PC-3 (cell line): ENCODE data around the gene RPS15.

ENCODE experiments used
- EZH2 ChIP-seq: fragments of 300-600 bp; sonication (generic); IDR thresholded peaks from one replicate; pipeline ENCODE4 v1.6.1; 2017; ENCODE audit warnings: antibody characterized with exemption, mild to moderate bottlenecking, low read length; ENCODE audit not compliant: unreplicated experiment
- EZH2phosphoT487 ChIP-seq: fragments of 300-600 bp; sonication (generic); IDR thresholded peaks from 2 replicates; pipeline ENCODE4 v1.6.1; 2018; ENCODE audit warnings: mild to moderate bottlenecking, antibody characterized with exemption, low read length, borderline replicate concordance
- TF ChIP-seq, protein P1 (sequence below): fragments of 300-600 bp; sonication (generic); conservative IDR thresholded peaks from 2 replicates; pipeline ENCODE4 v1.5.1; 2017; ENCODE audit warnings: antibody characterized with exemption, low read depth, mild to moderate bottlenecking, low read length

DNA sequence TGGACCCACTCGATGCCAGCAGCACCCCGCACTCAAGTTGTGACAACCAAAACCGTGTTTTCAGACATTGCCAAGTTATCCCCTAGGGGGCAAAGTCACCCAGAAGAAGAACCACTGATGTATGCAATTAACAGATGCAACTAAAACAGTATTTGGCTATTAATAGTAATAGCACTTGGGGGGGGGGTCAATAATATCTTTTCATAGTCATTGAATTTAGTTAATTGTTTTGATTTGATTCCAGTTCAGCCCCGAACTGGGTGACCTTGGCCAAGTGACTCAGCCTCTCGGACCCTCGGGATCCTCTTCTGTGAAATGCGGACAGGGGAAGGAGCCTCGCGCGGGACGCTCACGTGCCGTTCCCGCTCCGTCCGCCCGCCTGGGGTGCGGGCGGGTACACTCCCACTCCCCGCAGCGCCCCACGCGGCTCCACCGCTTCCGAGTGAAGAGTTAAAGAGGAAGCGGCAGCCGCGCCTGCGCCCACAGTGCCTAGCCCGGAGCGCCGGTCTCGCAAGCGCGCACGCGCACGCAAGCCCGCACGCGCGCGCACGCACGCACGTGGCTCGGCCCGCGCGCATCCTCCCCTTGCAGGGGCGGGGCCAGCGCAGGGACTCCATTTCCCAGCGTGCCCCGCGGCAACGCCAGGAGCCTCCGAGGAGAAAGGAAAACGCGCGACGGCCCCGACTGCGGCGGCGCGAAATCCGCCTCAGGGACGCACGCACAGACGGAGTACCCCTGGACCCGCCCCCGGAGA, 31.2 kb upstream of the RPS15 start:
- TF ChIP-seq, protein P1, sequence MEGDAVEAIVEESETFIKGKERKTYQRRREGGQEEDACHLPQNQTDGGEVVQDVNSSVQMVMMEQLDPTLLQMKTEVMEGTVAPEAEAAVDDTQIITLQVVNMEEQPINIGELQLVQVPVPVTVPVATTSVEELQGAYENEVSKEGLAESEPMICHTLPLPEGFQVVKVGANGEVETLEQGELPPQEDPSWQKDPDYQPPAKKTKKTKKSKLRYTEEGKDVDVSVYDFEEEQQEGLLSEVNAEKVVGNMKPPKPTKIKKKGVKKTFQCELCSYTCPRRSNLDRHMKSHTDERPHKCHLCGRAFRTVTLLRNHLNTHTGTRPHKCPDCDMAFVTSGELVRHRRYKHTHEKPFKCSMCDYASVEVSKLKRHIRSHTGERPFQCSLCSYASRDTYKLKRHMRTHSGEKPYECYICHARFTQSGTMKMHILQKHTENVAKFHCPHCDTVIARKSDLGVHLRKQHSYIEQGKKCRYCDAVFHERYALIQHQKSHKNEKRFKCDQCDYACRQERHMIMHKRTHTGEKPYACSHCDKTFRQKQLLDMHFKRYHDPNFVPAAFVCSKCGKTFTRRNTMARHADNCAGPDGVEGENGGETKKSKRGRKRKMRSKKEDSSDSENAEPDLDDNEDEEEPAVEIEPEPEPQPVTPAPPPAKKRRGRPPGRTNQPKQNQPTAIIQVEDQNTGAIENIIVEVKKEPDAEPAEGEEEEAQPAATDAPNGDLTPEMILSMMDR, result peak; percentile 61
- TF ChIP-seq EZH2 (no peak), EZH2phosphoT487 (no peak)
